ENCODE measurements around the gene TTC36.

Gene TTC36

DNA sequence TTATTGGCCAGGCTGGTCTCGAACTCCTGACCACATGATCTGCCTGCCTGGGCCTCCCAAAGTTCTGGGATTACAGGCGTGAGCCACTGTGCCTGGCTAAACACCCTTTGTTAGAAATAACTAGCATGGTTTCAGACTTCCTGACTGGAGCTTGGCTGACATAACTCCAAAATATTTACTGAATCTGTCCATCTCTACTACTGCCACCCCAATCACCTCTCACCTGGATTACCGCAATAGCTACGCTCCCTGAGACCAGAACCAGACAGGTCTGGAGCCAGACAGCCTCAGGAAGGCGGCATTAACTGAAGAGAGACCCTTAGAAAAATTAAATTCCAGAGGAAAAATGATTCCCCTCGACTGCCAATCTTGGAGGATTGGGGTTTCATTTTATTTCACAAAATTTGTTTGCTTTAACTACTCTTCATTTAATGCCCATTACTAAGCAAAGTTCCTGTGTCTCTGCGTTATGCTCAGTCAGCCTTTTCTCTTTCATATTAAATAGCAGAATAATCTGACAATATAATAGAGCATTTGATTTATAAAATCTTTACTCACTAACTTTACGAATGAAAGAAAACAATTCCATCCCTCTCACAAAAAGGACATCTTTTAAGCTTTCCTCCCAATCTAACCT, 16.9 kb downstream of the TTC36 start:
- H3K36me3 ChIP-seq (ENCODE audit: control insufficient read depth in 2 of 2, insufficient read depth in 1 of 2, low read length in 2 of 2), result peaks cover 0 to 58% of the 10 kb centered on the region in 2 experiments; a peak in 2 of 3 replicates
- ChIA-PET POLR2A (no interaction called here), CTCF (interaction anchor here (0.6 to 0.8 kb wide), 3 partner anchors 15 to 390 kb away, joined by 3 read pairs; partner anchors contain the start of gene TTC36)

DNA sequence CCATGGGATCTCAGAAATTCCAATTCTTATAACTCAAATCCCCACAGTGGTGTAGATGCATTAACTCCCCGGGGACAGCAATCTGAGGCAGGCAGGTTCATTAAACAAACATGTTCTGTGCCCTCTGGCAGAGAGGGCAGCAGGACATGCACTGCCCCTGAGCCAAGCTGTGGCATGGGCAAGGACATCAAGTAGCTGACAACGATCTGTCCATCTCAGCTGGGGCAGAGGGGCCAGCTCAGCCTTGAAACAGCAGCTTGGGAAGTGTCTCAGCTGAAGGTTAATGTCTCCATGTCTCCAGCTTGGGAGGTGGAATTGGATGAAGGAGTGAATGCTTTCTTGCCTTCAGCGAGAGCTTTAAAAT, 17.4 kb downstream of the TTC36 start:
- Histone ChIP-seq H3K4me3 (ENCODE audit: low read depth, low read length) (no peak overlapping the region), H3K27ac (ENCODE audit: extremely low read depth, low read depth, low read length) (no peak overlapping the region), H3K4me1 (ENCODE audit: control insufficient read depth, insufficient read depth, low read length) (no peaks in the 10 kb centered on the region), H3K9me3 (ENCODE audit: control insufficient read depth, insufficient read depth, low read depth, low read length) (no peaks in the 10 kb centered on the region), H3K36me3 (ENCODE audit: control insufficient read depth in 2 of 2, insufficient read depth in 1 of 2, low read length in 2 of 2) (peaks cover 0 to 58% of the 10 kb centered on the region in 2 experiments; a peak in 2 of 3 replicates)
- ChIA-PET CTCF (no interaction called here), POLR2A (no interaction called here)
- TF ChIP-seq ATF2 (tag by site-specific recombination; IDR thresholded peaks at IDR 0.05; ENCODE audit: low read depth), result no peak
- TF ChIP-seq ZNF488 (tag by site-specific recombination; IDR thresholded peaks at IDR 0.05), result no peak
- TF ChIP-seq ZNF768 (tag by site-specific recombination; IDR thresholded peaks at IDR 0.05), result no peak
- no peak for TF ChIP-seq ZNF626 (tag by site-specific recombination; IDR thresholded peaks at IDR 0.05)
- TF ChIP-seq KLF16 (tag by site-specific recombination; IDR thresholded peaks at IDR 0.05), result no peak
- TF ChIP-seq ZNF138 (tag by site-specific recombination; IDR thresholded peaks at IDR 0.05; ENCODE audit: borderline replicate concordance), result no peak
- TF ChIP-seq ZNF221 (tag by site-specific recombination; IDR thresholded peaks at IDR 0.05; ENCODE audit: borderline replicate concordance), result no peak
- TF ChIP-seq ZNF140 (tag by site-specific recombination; IDR thresholded peaks at IDR 0.05), result no peak
- TF ChIP-seq ZFP41 (tag by site-specific recombination; IDR thresholded peaks at IDR 0.05; ENCODE audit: borderline replicate concordance), result no peak
- no peak for TF ChIP-seq ZBTB21 (tag by site-specific recombination; IDR thresholded peaks at IDR 0.05)
- TF ChIP-seq ZBTB10 (tag by site-specific recombination; IDR thresholded peaks at IDR 0.05), result no peak
- no peak for TF ChIP-seq SALL2 (tag by site-specific recombination; IDR thresholded peaks at IDR 0.05; ENCODE audit: borderline replicate concordance)

More for the DNA sequence above, 16.9 kb downstream of the TTC36 start:
- Histone ChIP-seq H3K27ac (ENCODE audit: extremely low read depth, low read depth, low read length) (no peak overlapping the region), H3K4me3 (ENCODE audit: low read depth, low read length) (no peak overlapping the region), H3K4me1 (ENCODE audit: control insufficient read depth, insufficient read depth, low read length) (no peaks in the 10 kb centered on the region), H3K9me3 (ENCODE audit: control insufficient read depth, insufficient read depth, low read depth, low read length) (no peaks in the 10 kb centered on the region)
- TF ChIP-seq GLI2 (tag by site-specific recombination; IDR thresholded peaks at IDR 0.05; ENCODE audit: borderline replicate concordance, low read depth) (no peak), ZNF121 (tag by site-specific recombination; IDR thresholded peaks at IDR 0.05) (no peak), ZNF654 (tag by site-specific recombination; IDR thresholded peaks at IDR 0.05; ENCODE audit: low read depth) (no peak), SP3 (tag by site-specific recombination; IDR thresholded peaks at IDR 0.05) (no peak), GLI4 (tag by site-specific recombination; IDR thresholded peaks at IDR 0.05) (no peak), ZNF184 (tag by site-specific recombination; IDR thresholded peaks at IDR 0.05) (no peak), PATZ1 (tag by site-specific recombination; IDR thresholded peaks at IDR 0.05) (no peak), ZSCAN30 (tag by site-specific recombination; IDR thresholded peaks at IDR 0.05) (no peak), SP7 (tag by site-specific recombination; IDR thresholded peaks at IDR 0.05) (no peak), ZNF558 (tag by site-specific recombination; IDR thresholded peaks at IDR 0.05) (no peak), ZNF639 (tag by site-specific recombination; IDR thresholded peaks at IDR 0.05) (no peak), ZNF621 (tag by site-specific recombination; IDR thresholded peaks at IDR 0.05) (no peak), ZNF792 (tag by site-specific recombination; IDR thresholded peaks at IDR 0.05) (no peak), ZEB2 (tag by site-specific recombination; IDR thresholded peaks at IDR 0.05) (no peak), ZNF548 (tag by site-specific recombination; IDR thresholded peaks at IDR 0.05) (no peak)
- TF ChIP-seq, protein P1, sequence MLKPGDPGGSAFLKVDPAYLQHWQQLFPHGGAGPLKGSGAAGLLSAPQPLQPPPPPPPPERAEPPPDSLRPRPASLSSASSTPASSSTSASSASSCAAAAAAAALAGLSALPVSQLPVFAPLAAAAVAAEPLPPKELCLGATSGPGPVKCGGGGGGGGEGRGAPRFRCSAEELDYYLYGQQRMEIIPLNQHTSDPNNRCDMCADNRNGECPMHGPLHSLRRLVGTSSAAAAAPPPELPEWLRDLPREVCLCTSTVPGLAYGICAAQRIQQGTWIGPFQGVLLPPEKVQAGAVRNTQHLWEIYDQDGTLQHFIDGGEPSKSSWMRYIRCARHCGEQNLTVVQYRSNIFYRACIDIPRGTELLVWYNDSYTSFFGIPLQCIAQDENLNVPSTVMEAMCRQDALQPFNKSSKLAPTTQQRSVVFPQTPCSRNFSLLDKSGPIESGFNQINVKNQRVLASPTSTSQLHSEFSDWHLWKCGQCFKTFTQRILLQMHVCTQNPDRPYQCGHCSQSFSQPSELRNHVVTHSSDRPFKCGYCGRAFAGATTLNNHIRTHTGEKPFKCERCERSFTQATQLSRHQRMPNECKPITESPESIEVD (tag by site-specific recombination; IDR thresholded peaks at IDR 0.05), result no peak
